HL-60/S4 treated with retinoic acid at 250 ng/mL for 4 days and 3 days (cell line): ENCODE measurements around the gene ADCY1.

Experiments
- in situ Hi-C: fragments of 300-500 bp; cut with MboI; formaldehyde crosslinking; loops from 2 replicates; pipeline ENCODE4 v1.7.0; 2022; ENCODE audit warnings: low sequenced_read_pairs

ADCY1 gene

GRCh38 chr7:45688382-45688781, 114.2 kb downstream of the ADCY1 start:
- in situ Hi-C loops: no loop called here

GRCh38 chr7:45689011-45689796, 115.0 kb downstream of the ADCY1 start:
- in situ Hi-C loops: no loop called here

GRCh38 chr7:45689797-45690761, 115.9 kb downstream of the ADCY1 start:
- in situ Hi-C loops: no loop called here

- in situ Hi-C loops: no loop called here
These were observed 116.6 kb downstream of the ADCY1 start for GRCh38 chr7:45690762-45691150.

- in situ Hi-C loops: no loop called here
These were observed 117.0 kb downstream of the ADCY1 start for GRCh38 chr7:45691155-45691656.

GRCh38 chr7:45692031-45692430, 117.9 kb downstream of the ADCY1 start:
- in situ Hi-C loops: no loop called here

GRCh38 chr7:45695249-45695995, 121.3 kb downstream of the ADCY1 start:
- in situ Hi-C loops: no loop called here

- in situ Hi-C loops: no loop called here
These were observed 122.3 kb downstream of the ADCY1 start for GRCh38 chr7:45696476-45696875.

- in situ Hi-C loops: no loop called here
These were observed 123.5 kb downstream of the ADCY1 start for GRCh38 chr7:45697576-45698136.

- in situ Hi-C loops: no loop called here
These were observed 124.3 kb downstream of the ADCY1 start for GRCh38 chr7:45698303-45699014.

GRCh38 chr7:45699015-45699309, 124.8 kb downstream of the ADCY1 start:
- in situ Hi-C loops: no loop called here

- in situ Hi-C loops: no loop called here
These were observed 125.7 kb downstream of the ADCY1 start for GRCh38 chr7:45699726-45700390.

- in situ Hi-C loops: no loop called here
These were observed 126.4 kb downstream of the ADCY1 start for GRCh38 chr7:45700556-45700955.

GRCh38 chr7:45701701-45702510, 127.7 kb downstream of the ADCY1 start:
- in situ Hi-C loops: no loop called here

GRCh38 chr7:45702751-45703150, 128.6 kb downstream of the ADCY1 start:
- in situ Hi-C loops: no loop called here

GRCh38 chr7:45703373-45703821, 129.2 kb downstream of the ADCY1 start:
- in situ Hi-C loops: no loop called here

- in situ Hi-C loops: no loop called here
These were observed 129.9 kb downstream of the ADCY1 start for GRCh38 chr7:45703911-45704682.

GRCh38 chr7:45704683-45705016, 130.5 kb downstream of the ADCY1 start:
- in situ Hi-C loops: no loop called here
